Measurements from ENCODE around the gene LPCAT2. TPM values are rescaled to one million over a fixed set of nuclear protein-coding genes. Genes with fewer than 3 reads are reported as not detected.

The LPCAT2 gene
- total RNA-seq, 1 experiment from 2014 or later = 62.1 TPM

- intact Hi-C loops (cut with micrococcal nuclease; ENCODE audit: unreplicated experiment) = no loop called here
- TF ChIP-seq TCF7L2 (IDR thresholded peaks at IDR 0.05; ENCODE audit: low read depth, low read length) (no peak), POLR2AphosphoS5 (IDR thresholded peaks at IDR 0.05; ENCODE audit: low read depth, low read length) (no peak), SIN3A (IDR thresholded peaks at IDR 0.05; ENCODE audit: borderline replicate concordance, insufficient read depth, low read depth, low read length) (no peak), REST (IDR thresholded peaks at IDR 0.05; ENCODE audit: insufficient read depth in 1 of 2, low read depth in 2 of 2, low read length in 1 of 2) (no peak), CTCF (IDR thresholded peaks at IDR 0.05) (no peak)
- Histone ChIP-seq H3K9me3 (ENCODE audit: control insufficient read depth, insufficient read depth, low read depth, low read length) (no peaks in the 10 kb centered on the region), H3K4me3 (ENCODE audit: low read depth in 2 of 2, low read length in 2 of 2) (no peak overlapping the region), H3K36me3 (ENCODE audit: control insufficient read depth, insufficient read depth, low read length) (no peaks in the 10 kb centered on the region), H3K27me3 (ENCODE audit: control insufficient read depth, insufficient read depth, low read length) (no peaks in the 10 kb centered on the region), H3K27ac (ENCODE audit: low read length) (peak overlapping the region; percentile 86), H3K4me1 (ENCODE audit: control insufficient read depth, insufficient read depth, low read length) (peaks cover 85% of the 10 kb centered on the region)
- BruUV-seq (replicated peaks) = no TSS peak
- DNase-seq (ENCODE audit: low read depth, low spot score) = no peak
- ATAC-seq = no peak
- ChIA-PET CTCF (no interaction called here), POLR2A (no interaction called here)
- in situ Hi-C loops (cut with HindIII; ENCODE audit: low pct_unique_long_range_greater_than_20kb, low sequenced_read_pairs) = no loop called here
Observed at GRCh38 chr16:55499281-55499680, 9.6 kb upstream of the LPCAT2 start.

DNA sequence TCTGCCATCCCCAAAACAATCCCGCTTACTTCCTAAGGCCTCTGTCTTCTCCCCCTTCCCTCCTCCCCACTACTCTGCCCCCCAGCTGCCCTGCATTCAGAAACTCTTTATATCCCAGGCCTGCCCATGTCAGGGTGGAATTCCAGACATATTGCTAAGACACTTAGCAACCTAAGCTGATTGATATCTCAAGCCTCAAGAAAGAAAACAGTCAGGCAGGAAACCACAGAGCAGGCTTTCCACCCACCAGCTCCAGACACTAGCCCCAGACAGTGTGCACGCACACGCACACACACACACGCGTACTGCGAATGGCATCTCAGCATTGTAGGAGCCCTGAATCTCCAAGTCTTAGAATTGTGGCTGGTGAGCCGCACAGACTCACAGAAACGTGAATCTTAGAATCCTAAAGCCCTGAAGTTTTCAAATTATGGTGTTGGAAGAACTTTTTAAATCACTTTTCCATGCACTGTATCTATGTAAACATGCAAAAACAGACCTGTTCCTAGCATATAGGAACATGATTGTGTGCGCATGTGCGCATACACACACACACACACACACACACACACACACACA lies 8.8 kb upstream of the LPCAT2 start:
- ChIA-PET POLR2A (no interaction called here), CTCF (interaction anchor here (0.9 kb wide), 1 partner anchor 35 kb away, joined by 9 read pairs; no protein-coding TSS in a partner anchor)
- H3K4me3 ChIP-seq (ENCODE audit: low read depth in 2 of 2, low read length in 2 of 2) = no peak overlapping the region
- intact Hi-C loops (cut with micrococcal nuclease; ENCODE audit: unreplicated experiment) = loop anchor here (2.0 to 5.0 kb wide), 2 partner anchors 19 to 33 kb away; no protein-coding TSS in a partner anchor
- H3K9me3 ChIP-seq (ENCODE audit: control insufficient read depth, insufficient read depth, low read depth, low read length) = no peaks in the 10 kb centered on the region
- in situ Hi-C loops (cut with HindIII; ENCODE audit: low pct_unique_long_range_greater_than_20kb, low sequenced_read_pairs) = no loop called here
- BruUV-seq (replicated peaks) = no TSS peak
- H3K27ac ChIP-seq (ENCODE audit: low read length) = peak overlapping the region; percentile 86
- ATAC-seq = peak; percentile 77
- no peaks in the 10 kb centered on the region for H3K36me3 ChIP-seq (ENCODE audit: control insufficient read depth, insufficient read depth, low read length)
- TF ChIP-seq TCF7L2 (IDR thresholded peaks at IDR 0.05; ENCODE audit: low read depth, low read length) (0 out of 2 replicates have a peak, but pooled peaks have one; percentile 40), CTCF (IDR thresholded peaks at IDR 0.05) (no peak)
- H3K27me3 ChIP-seq (ENCODE audit: control insufficient read depth, insufficient read depth, low read length) = no peaks in the 10 kb centered on the region
- H3K4me1 ChIP-seq (ENCODE audit: control insufficient read depth, insufficient read depth, low read length) = peaks cover 79% of the 10 kb centered on the region
- no peak for DNase-seq (ENCODE audit: low read depth, low spot score)

Measured in Panc1 (cell line).